Astrocyte (in vitro differentiated cells and primary cell): Measurements from ENCODE around the gene CHN1. TPM values are rescaled to one million over a fixed set of nuclear protein-coding genes. Genes with fewer than 3 reads are reported as not detected.

Source experiments
- DNase-seq: peaks from one replicate; pipeline ENCODE4 v3.0.0-alpha.2; 2010; ENCODE audit warnings: low read depth
- FAIRE-seq: peaks from 2 replicates; lab custom pipeline; 2011; peaks lifted over from hg19 to GRCh38; lab: Jason Lieb, UNC
- H2AFZ ChIP-seq: 2 replicates; pipeline ENCODE4 v1.6.0; 2012; ENCODE audit warnings: low read depth, low read length, inconsistent platforms
- H3K27ac ChIP-seq: 2 replicates; pipeline ENCODE4 v1.5.1; 2011; ENCODE audit warnings: low read depth, low read length, inconsistent platforms
- H3K27me3 ChIP-seq: 2 replicates; pipeline ENCODE4 v1.6.0; 2011; ENCODE audit warnings: low read length, inconsistent platforms; ENCODE audit not compliant: insufficient read depth
- H3K36me3 ChIP-seq: 2 replicates; pipeline ENCODE4 v1.5.1; 2011; ENCODE audit warnings: low read length, inconsistent platforms; ENCODE audit not compliant: insufficient read depth
- H3K4me1 ChIP-seq: 2 replicates; pipeline ENCODE4 v1.5.1; 2011; ENCODE audit warnings: low read length, inconsistent platforms; ENCODE audit not compliant: insufficient read depth
- H3K4me2 ChIP-seq: 2 replicates; pipeline ENCODE4 v1.6.0; 2012; ENCODE audit warnings: low read length, inconsistent platforms
- H3K4me3 ChIP-seq: 2 replicates; pipeline ENCODE4 v1.5.1; 2011; ENCODE audit warnings: low read depth, mild to moderate bottlenecking, low read length, inconsistent platforms; ENCODE audit not compliant: insufficient read depth
- H3K79me2 ChIP-seq: 2 replicates; pipeline ENCODE4 v1.6.0; 2012; ENCODE audit warnings: mild to moderate bottlenecking, low read length, inconsistent platforms; ENCODE audit not compliant: insufficient read depth
- H3K9ac ChIP-seq: 2 replicates; pipeline ENCODE4 v1.6.0; 2012; ENCODE audit warnings: mild to moderate bottlenecking, low read length, inconsistent platforms
- H3K9me3 ChIP-seq: 2 replicates; pipeline ENCODE4 v1.5.1; 2012; ENCODE audit warnings: low read depth, mild to moderate bottlenecking, low read length, inconsistent platforms; ENCODE audit not compliant: insufficient read depth
- H4K20me1 ChIP-seq: 2 replicates; pipeline ENCODE4 v1.6.0; 2012; ENCODE audit warnings: low read length, inconsistent platforms; ENCODE audit not compliant: insufficient read depth
- H3K27ac Mint-ChIP-seq: one replicate; pipeline ENCODE4 v1.8.0; 2021; ENCODE audit warnings: mild to moderate bottlenecking, mixed read lengths; ENCODE audit not compliant: unreplicated experiment
- H3K27me3 Mint-ChIP-seq: one replicate; pipeline ENCODE4 v1.8.0; 2021; ENCODE audit warnings: low read depth, mixed read lengths; ENCODE audit not compliant: unreplicated experiment
- H3K36me3 Mint-ChIP-seq: one replicate; pipeline ENCODE4 v1.8.0; 2021; ENCODE audit warnings: low read depth, mixed read lengths; ENCODE audit not compliant: unreplicated experiment
- H3K4me1 Mint-ChIP-seq: one replicate; pipeline ENCODE4 v1.8.0; 2021; ENCODE audit warnings: low read depth, mixed read lengths; ENCODE audit not compliant: unreplicated experiment
- H3K4me3 Mint-ChIP-seq: one replicate; pipeline ENCODE4 v1.8.0; 2021; ENCODE audit warnings: mild to moderate bottlenecking, moderate library complexity, mixed read lengths; ENCODE audit not compliant: unreplicated experiment
- H3K9me3 Mint-ChIP-seq: one replicate; pipeline ENCODE4 v1.8.0; 2021; ENCODE audit warnings: mild to moderate bottlenecking, mixed read lengths; ENCODE audit not compliant: unreplicated experiment
- EZH2 ChIP-seq: IDR thresholded peaks from 2 replicates; pipeline ENCODE4 v1.6.1; 2012; ENCODE audit warnings: mild to moderate bottlenecking, low read length, inconsistent platforms; ENCODE audit not compliant: insufficient read depth
- total RNA-seq: library from RNA; stranded (reverse); gene quantifications from 2 replicates; pipeline ENCODE4 v1.2.1, GENCODE V29; 2021
- TF ChIP-seq, protein P1 (sequence below): IDR thresholded peaks from 2 replicates; pipeline ENCODE4 v1.5.1; 2011; ENCODE audit warnings: low read depth, mild to moderate bottlenecking, inconsistent platforms, low read length, moderate library complexity; ENCODE audit not compliant: insufficient read depth

The CHN1 gene
- total RNA-seq, 1 donor from 2014 or later = 23.9 TPM

DNA sequence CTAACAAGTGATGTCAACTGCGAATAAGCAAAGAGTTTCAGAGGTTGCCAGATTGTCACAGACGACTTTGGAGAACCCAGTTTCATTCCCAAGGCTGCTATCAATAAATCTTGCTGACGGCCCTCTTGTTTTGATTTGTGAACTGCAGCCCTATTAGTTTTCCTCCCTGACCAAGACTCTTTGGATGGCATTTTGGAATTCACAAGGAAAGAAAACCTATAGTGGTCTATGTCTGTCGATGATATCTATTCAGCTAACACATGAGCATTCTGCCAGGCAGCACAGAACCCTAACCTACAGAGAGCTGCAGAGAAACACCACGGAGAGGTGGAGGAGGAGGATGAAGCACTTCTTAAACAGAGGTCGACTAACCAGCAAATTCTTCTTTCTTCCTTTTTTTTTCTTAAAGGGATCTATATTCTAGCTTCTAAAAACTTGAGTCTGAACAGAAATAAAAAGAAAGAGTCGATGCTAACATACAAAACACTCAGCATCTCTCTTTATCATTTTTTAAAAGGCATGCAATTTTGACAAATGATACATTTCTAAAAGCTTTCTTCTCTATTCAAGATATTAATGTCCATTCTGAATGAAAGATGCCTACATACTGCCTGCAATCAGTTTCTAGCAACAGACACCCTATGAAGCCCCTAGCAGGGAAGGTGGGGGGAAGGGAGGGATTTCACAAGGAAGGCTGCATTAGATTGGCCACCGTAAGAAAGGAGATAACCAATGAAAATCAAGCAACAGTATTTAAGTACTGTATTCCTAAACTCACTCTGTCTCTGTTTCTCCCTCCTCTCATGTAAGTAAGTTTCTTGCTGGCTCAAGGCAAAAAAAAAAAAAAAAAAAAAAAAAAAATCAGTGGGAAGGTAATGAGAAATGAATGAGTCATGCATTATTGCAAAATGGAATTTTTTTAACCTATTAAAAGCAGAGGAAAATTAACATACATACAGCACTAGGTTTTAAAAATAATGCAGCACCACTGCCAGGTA is 157.9 kb downstream of the CHN1 start:
- peak; percentile 52 for FAIRE-seq
- Mint-ChIP-seq H3K36me3 (no peaks in the 10 kb centered on the region), H3K9me3 (no peaks in the 10 kb centered on the region), H3K27me3 (no peaks in the 10 kb centered on the region), H3K4me1 (peaks cover 11% of the 10 kb centered on the region), H3K4me3 (peak overlapping the region; percentile 80), H3K27ac (peak overlapping the region; percentile 42)
- H3K4me3 ChIP-seq = peak overlapping the region; percentile 65
- H3K79me2 ChIP-seq = peaks cover 17% of the 10 kb centered on the region
- TF ChIP-seq, protein P1, sequence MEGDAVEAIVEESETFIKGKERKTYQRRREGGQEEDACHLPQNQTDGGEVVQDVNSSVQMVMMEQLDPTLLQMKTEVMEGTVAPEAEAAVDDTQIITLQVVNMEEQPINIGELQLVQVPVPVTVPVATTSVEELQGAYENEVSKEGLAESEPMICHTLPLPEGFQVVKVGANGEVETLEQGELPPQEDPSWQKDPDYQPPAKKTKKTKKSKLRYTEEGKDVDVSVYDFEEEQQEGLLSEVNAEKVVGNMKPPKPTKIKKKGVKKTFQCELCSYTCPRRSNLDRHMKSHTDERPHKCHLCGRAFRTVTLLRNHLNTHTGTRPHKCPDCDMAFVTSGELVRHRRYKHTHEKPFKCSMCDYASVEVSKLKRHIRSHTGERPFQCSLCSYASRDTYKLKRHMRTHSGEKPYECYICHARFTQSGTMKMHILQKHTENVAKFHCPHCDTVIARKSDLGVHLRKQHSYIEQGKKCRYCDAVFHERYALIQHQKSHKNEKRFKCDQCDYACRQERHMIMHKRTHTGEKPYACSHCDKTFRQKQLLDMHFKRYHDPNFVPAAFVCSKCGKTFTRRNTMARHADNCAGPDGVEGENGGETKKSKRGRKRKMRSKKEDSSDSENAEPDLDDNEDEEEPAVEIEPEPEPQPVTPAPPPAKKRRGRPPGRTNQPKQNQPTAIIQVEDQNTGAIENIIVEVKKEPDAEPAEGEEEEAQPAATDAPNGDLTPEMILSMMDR = no peak
- no peak for TF ChIP-seq EZH2
- peak overlapping the region; percentile 86 for H3K4me2 ChIP-seq
- no peaks in the 10 kb centered on the region for H3K27me3 ChIP-seq
- H3K27ac ChIP-seq = peak overlapping the region; percentile 45
- H3K9ac ChIP-seq = peak overlapping the region; percentile 72
- no peaks in the 10 kb centered on the region for H3K36me3 ChIP-seq
- no peaks in the 10 kb centered on the region for H3K9me3 ChIP-seq
- no peaks in the 10 kb centered on the region for H4K20me1 ChIP-seq
- peak overlapping the region; percentile 38 for H2AFZ ChIP-seq
- no peaks in the 10 kb centered on the region for H3K4me1 ChIP-seq
- DNase-seq = peak; percentile 96

DNA sequence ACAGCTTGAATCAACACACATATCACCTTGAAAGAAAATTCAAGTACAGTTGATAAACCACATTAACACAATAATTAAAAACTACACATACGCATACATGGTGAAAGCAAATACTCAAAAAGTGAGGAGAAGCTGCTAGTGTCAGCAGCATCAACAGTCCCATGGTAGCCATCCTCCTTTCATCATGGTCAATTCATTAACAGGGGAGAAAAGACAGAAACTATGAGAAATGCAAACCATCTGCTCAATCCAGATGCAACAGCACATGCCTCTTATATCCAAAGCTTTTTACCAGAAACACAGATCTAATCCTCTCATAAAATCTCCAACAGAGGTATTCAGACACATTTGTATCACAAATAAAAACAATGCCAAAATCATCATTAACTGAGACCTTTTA is 159.0 kb downstream of the CHN1 start:
- DNase-seq (no peak), FAIRE-seq (peak; percentile 89)
- Mint-ChIP-seq H3K9me3 (no peaks in the 10 kb centered on the region), H3K27ac (no peak overlapping the region), H3K27me3 (no peaks in the 10 kb centered on the region), H3K4me3 (peak overlapping the region; percentile 80), H3K4me1 (peaks cover 14% of the 10 kb centered on the region), H3K36me3 (no peaks in the 10 kb centered on the region)
- Histone ChIP-seq H3K36me3 (no peaks in the 10 kb centered on the region), H3K9me3 (no peaks in the 10 kb centered on the region), H4K20me1 (no peaks in the 10 kb centered on the region), H3K27me3 (no peaks in the 10 kb centered on the region), H3K9ac (peak overlapping the region; percentile 72), H2AFZ (no peak overlapping the region), H3K4me2 (peak overlapping the region; percentile 86), H3K27ac (peak overlapping the region; percentile 34), H3K79me2 (peaks cover 18% of the 10 kb centered on the region), H3K4me1 (peaks cover 2% of the 10 kb centered on the region), H3K4me3 (peak overlapping the region; percentile 65)
- no peak for TF ChIP-seq EZH2
- TF ChIP-seq, protein P1 = no peak
